ENCODE results near the gene CTDNEP1.

CTDNEP1 gene

GRCh38 chr17:7229504-7229903 lies 22.0 kb downstream of the CTDNEP1 start:
- Histone ChIP-seq H3K4me3 (ENCODE audit: low read length, poor library complexity, severe bottlenecking) (no peak overlapping the region), H3K36me3 (ENCODE audit: insufficient read depth, low read length) (peaks cover 42% of the 10 kb centered on the region; the same call in 1 of the 2 replicates), H2AFZ (ENCODE audit: low read length) (no peak overlapping the region), H3K4me2 (ENCODE audit: low read depth, low read length, poor library complexity, severe bottlenecking) (no peak overlapping the region), H3K9ac (ENCODE audit: low read depth, low read length, poor library complexity, severe bottlenecking) (no peak overlapping the region), H3F3A (ENCODE audit: low read depth) (no peaks in the 10 kb centered on the region), H3K4me1 (ENCODE audit: insufficient read depth, low read length, poor library complexity, severe bottlenecking) (peaks cover 17% of the 10 kb centered on the region), H3K79me2 (ENCODE audit: insufficient read depth, low read length) (peaks cover 58% of the 10 kb centered on the region), H3K9me3 (ENCODE audit: insufficient read depth, low read depth, low read length) (no peaks in the 10 kb centered on the region), H3K9me2 (replicated peaks; ENCODE audit: low read depth, low read length) (no peaks in the 10 kb centered on the region), H4K20me1 (ENCODE audit: insufficient read depth, low read length, poor library complexity, severe bottlenecking) (peaks cover 15% of the 10 kb centered on the region), H3K27me3 (ENCODE audit: insufficient read depth, low read length, poor library complexity, severe bottlenecking) (no peaks in the 10 kb centered on the region)
- no peak for TF ChIP-seq EZH2phosphoT487 (IDR thresholded peaks at IDR 0.05; ENCODE audit: borderline replicate concordance)
- TF ChIP-seq CTCF (conservative IDR thresholded peaks at IDR 0.05; ENCODE audit: low read length) = no peak

DNA sequence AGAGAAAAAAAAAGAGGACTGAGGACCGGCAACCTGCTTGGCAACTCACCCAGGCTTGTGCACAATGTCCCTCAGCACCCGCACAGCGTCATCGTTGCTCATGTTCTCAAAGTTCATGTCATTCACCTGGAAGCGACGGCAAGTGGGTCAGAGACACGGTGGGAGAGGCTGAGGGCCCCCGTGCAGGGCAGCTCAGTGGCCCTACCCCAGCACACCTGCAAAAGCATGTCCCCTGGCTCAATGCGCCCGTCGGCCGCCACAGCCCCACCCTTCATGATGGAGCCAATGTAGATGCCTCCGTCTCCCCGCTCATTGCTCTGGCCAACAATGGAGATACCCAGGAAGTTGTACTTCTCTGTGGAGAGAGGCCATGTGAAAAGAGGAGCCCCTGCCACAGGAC lies 22.6 kb downstream of the CTDNEP1 start:
- Histone ChIP-seq H3K4me2 (ENCODE audit: low read depth, low read length, poor library complexity, severe bottlenecking) (no peak overlapping the region), H3F3A (ENCODE audit: low read depth) (no peaks in the 10 kb centered on the region), H3K4me3 (ENCODE audit: low read length, poor library complexity, severe bottlenecking) (no peak overlapping the region), H3K4me1 (ENCODE audit: insufficient read depth, low read length, poor library complexity, severe bottlenecking) (peaks cover 17% of the 10 kb centered on the region), H3K9me2 (replicated peaks; ENCODE audit: low read depth, low read length) (no peaks in the 10 kb centered on the region), H3K36me3 (ENCODE audit: insufficient read depth, low read length) (peaks cover 46% of the 10 kb centered on the region; the same call in 1 of the 2 replicates), H3K27me3 (ENCODE audit: insufficient read depth, low read length, poor library complexity, severe bottlenecking) (no peaks in the 10 kb centered on the region), H3K9me3 (ENCODE audit: insufficient read depth, low read depth, low read length) (no peaks in the 10 kb centered on the region), H3K9ac (ENCODE audit: low read depth, low read length, poor library complexity, severe bottlenecking) (no peak overlapping the region), H2AFZ (ENCODE audit: low read length) (no peak overlapping the region), H4K20me1 (ENCODE audit: insufficient read depth, low read length, poor library complexity, severe bottlenecking) (peaks cover 15% of the 10 kb centered on the region), H3K79me2 (ENCODE audit: insufficient read depth, low read length) (peaks cover 54% of the 10 kb centered on the region)
- TF ChIP-seq EZH2phosphoT487 (IDR thresholded peaks at IDR 0.05; ENCODE audit: borderline replicate concordance) = no peak
- TF ChIP-seq CTCF (conservative IDR thresholded peaks at IDR 0.05; ENCODE audit: low read length) = no peak

GRCh38 chr17:7226721-7227710 lies 24.5 kb downstream of the CTDNEP1 start:
- peaks cover 6% of the 10 kb centered on the region for H4K20me1 ChIP-seq (ENCODE audit: insufficient read depth, low read length, poor library complexity, severe bottlenecking)
- H3K79me2 ChIP-seq (ENCODE audit: insufficient read depth, low read length) = peaks cover 35% of the 10 kb centered on the region
- no peak overlapping the region for H3K9ac ChIP-seq (ENCODE audit: low read depth, low read length, poor library complexity, severe bottlenecking)
- no peak overlapping the region for H3K4me2 ChIP-seq (ENCODE audit: low read depth, low read length, poor library complexity, severe bottlenecking)
- H3F3A ChIP-seq (ENCODE audit: low read depth) = no peaks in the 10 kb centered on the region
- H3K4me3 ChIP-seq (ENCODE audit: low read length, poor library complexity, severe bottlenecking) = no peak overlapping the region
- H3K36me3 ChIP-seq (ENCODE audit: insufficient read depth, low read length) = peaks cover 63% of the 10 kb centered on the region; the same call in 1 of the 2 replicates
- H3K9me2 ChIP-seq (replicated peaks; ENCODE audit: low read depth, low read length) = no peaks in the 10 kb centered on the region
- H3K9me3 ChIP-seq (ENCODE audit: insufficient read depth, low read depth, low read length) = no peaks in the 10 kb centered on the region
- no peaks in the 10 kb centered on the region for H3K27me3 ChIP-seq (ENCODE audit: insufficient read depth, low read length, poor library complexity, severe bottlenecking)
- peaks cover 6% of the 10 kb centered on the region for H3K4me1 ChIP-seq (ENCODE audit: insufficient read depth, low read length, poor library complexity, severe bottlenecking)
- no peak overlapping the region for H2AFZ ChIP-seq (ENCODE audit: low read length)
- TF ChIP-seq EZH2phosphoT487 (IDR thresholded peaks at IDR 0.05; ENCODE audit: borderline replicate concordance) (no peak), CTCF (conservative IDR thresholded peaks at IDR 0.05; ENCODE audit: low read length) (no peak)

Measured in Loucy (cell line).